GM18951 (cell line): ENCODE measurements around the gene FBLN2.
"Not testable (repeated sequence)": the region's sequence is repeated elsewhere in the genome, so short reads cannot be mapped to it uniquely, and the experiment has no call there.

ENCODE experiments used
- POLR2A ChIP-seq: IDR thresholded peaks from 4 replicates; pipeline ENCODE4 v1.6.1; 2011; ENCODE audit warnings: mild to moderate bottlenecking; ENCODE audit not compliant: insufficient read length, insufficient read depth; ENCODE audit errors: extremely low read depth
- in situ Hi-C: fragments of 300-500 bp; cut with MboI; formaldehyde crosslinking; loops from one replicate; pipeline ENCODE4 v1.12.0; 2022; ENCODE audit warnings: low sequenced_read_pairs, mixed read lengths, inconsistent platforms; ENCODE audit not compliant: unreplicated experiment

The FBLN2 gene

GRCh38 chr3:13518516-13518953 lies 30.4 kb upstream of the FBLN2 start:
- TF ChIP-seq POLR2A, result no peak
- in situ Hi-C loops, result no loop called here

GRCh38 chr3:13519006-13519791 lies 29.7 kb upstream of the FBLN2 start:
- TF ChIP-seq POLR2A, result no peak
- in situ Hi-C loops, result no loop called here

GRCh38 chr3:13520326-13520880 lies 28.5 kb upstream of the FBLN2 start:
- in situ Hi-C loops, result no loop called here
- no peak for TF ChIP-seq POLR2A

- no peak for TF ChIP-seq POLR2A
- in situ Hi-C loops, result no loop called here
These were observed 27.6 kb upstream of the FBLN2 start for GRCh38 chr3:13521309-13521708.

- in situ Hi-C loops, result not testable (repeated sequence)
These were observed 27.2 kb upstream of the FBLN2 start for GRCh38 chr3:13521749-13522148.

GRCh38 chr3:13522236-13522635 lies 26.7 kb upstream of the FBLN2 start:
- in situ Hi-C loops, result no loop called here
- TF ChIP-seq POLR2A, result no peak

- no peak for TF ChIP-seq POLR2A
- in situ Hi-C loops, result no loop called here
These were observed 23.8 kb upstream of the FBLN2 start for GRCh38 chr3:13524979-13525669.

GRCh38 chr3:13525827-13526625 lies 22.9 kb upstream of the FBLN2 start:
- no peak for TF ChIP-seq POLR2A
- in situ Hi-C loops, result no loop called here

- in situ Hi-C loops, result no loop called here
- no peak for TF ChIP-seq POLR2A
These were observed 22.3 kb upstream of the FBLN2 start for GRCh38 chr3:13526626-13526949.

- TF ChIP-seq POLR2A, result no peak
- in situ Hi-C loops, result no loop called here
These were observed 20.6 kb upstream of the FBLN2 start for GRCh38 chr3:13528217-13528867.

GRCh38 chr3:13529196-13530112 lies 19.5 kb upstream of the FBLN2 start:
- in situ Hi-C loops, result no loop called here
- TF ChIP-seq POLR2A, result no peak
